Natural killer cell treated with Interleukin-12 subunit alpha and Interleukin-12 subunit beta and Interleukin-15 and Interleukin-18, amount 100 ng/mL, for 72 hours (primary cell): ENCODE measurements around the gene LAMTOR2. TPM values are rescaled to one million over a fixed set of nuclear protein-coding genes. Genes with fewer than 3 reads are reported as not detected.

Source experiments
- ATAC-seq, 2 donors: fragments of 150-1000 bp; cut with Tn5 transposase in 1 of 2; sonication (Bioruptor Pico), chemical (Tn5 transposase) in 1 of 2; 2 replicates each; pipeline ENCODE4 v1.10.0; 2021
- DNase-seq: peaks from one replicate; pipeline ENCODE4 v3.0.0; 2022; ENCODE audit warnings: low spot score
- H3K27ac Mint-ChIP-seq, 2 donors: 1 replicate in 1 of 2; 2 replicates in 1 of 2; pipeline ENCODE4 v1.8.0; 2022; ENCODE audit warnings: mixed read lengths in 2 of 2, mild to moderate bottlenecking in 1 of 2, moderate library complexity in 1 of 2
- H3K27me3 Mint-ChIP-seq, 2 donors: 1 replicate in 1 of 2; 2 replicates in 1 of 2; pipeline ENCODE4 v1.8.0; 2022; ENCODE audit warnings: mixed read lengths in 2 of 2
- H3K36me3 Mint-ChIP-seq: one replicate; pipeline ENCODE4 v1.8.0; 2022; ENCODE audit warnings: mixed read lengths
- H3K4me1 Mint-ChIP-seq, 2 donors: 1 replicate in 1 of 2; 2 replicates in 1 of 2; pipeline ENCODE4 v1.8.0; 2022; ENCODE audit warnings: low read depth in 2 of 2, mixed read lengths in 2 of 2, mild to moderate bottlenecking in 1 of 2
- H3K4me3 Mint-ChIP-seq: one replicate; pipeline ENCODE4 v1.8.0; 2022; ENCODE audit warnings: mixed read lengths
- H3K9me3 Mint-ChIP-seq: 2 replicates; pipeline ENCODE4 v1.8.0; 2022; ENCODE audit warnings: mixed read lengths
- total RNA-seq, 2 donors: library from RNA; stranded (reverse); gene quantifications; one replicate each; pipeline ENCODE4 v1.2.3, GENCODE V29; 2022

Gene LAMTOR2
- total RNA-seq, result 10 to 100 TPM; 34.0 to 35.6 TPM

DNA sequence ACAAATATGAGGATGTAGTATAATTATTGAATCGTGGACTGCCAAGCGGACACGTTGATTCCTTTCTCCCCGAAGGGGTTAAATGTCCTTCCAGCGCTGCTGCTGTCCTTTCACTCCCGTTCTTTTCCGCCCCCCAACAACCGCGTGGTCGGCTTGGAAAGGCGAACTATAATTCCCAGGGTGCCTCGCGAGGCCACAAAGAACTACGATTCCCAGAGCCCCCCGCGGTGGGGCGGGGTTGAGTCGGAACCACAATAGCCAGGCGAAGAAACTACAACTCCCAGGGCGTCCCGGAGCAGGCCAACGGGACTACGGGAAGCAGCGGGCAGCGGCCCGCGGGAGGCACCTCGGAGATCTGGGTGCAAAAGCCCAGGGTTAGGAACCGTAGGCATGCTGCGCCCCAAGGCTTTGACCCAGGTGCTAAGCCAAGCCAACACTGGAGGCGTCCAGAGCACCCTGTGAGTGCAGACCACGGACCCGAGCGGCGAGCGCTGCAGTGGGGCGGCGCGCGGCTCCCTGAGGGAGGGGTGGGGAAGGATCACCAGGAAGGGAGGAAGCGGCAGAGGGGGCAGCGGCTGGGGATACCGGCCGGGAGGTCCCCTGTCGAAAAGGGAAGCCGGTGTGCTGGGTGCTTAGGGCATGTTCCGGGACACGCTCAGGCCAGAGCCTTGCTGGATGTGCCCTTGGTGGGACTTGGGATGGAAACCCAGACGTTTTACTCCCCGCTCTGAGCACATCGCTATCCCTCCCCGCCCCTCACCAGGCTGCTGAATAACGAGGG, at the start of gene LAMTOR2:
Gene LAMTOR2 (plus strand): TSS at position 283 of the 781 bp plus-strand sequence. CDS start 108 bp downstream, at position 391.
- DNase-seq (peak; percentile 96), ATAC-seq (peak; percentile 87 to 91)
- Mint-ChIP-seq H3K36me3 (peaks cover 4% of the 10 kb centered on the region), H3K27me3 (no peaks in the 10 kb centered on the region), H3K9me3 (no peaks in the 10 kb centered on the region), H3K4me1 (peaks cover 22 to 30% of the 10 kb centered on the region in 2 donors), H3K4me3 (peak within 1 kb of the TSS; percentile 95), H3K27ac (peak within 1 kb of the TSS; percentile 84 to 85)

DNA sequence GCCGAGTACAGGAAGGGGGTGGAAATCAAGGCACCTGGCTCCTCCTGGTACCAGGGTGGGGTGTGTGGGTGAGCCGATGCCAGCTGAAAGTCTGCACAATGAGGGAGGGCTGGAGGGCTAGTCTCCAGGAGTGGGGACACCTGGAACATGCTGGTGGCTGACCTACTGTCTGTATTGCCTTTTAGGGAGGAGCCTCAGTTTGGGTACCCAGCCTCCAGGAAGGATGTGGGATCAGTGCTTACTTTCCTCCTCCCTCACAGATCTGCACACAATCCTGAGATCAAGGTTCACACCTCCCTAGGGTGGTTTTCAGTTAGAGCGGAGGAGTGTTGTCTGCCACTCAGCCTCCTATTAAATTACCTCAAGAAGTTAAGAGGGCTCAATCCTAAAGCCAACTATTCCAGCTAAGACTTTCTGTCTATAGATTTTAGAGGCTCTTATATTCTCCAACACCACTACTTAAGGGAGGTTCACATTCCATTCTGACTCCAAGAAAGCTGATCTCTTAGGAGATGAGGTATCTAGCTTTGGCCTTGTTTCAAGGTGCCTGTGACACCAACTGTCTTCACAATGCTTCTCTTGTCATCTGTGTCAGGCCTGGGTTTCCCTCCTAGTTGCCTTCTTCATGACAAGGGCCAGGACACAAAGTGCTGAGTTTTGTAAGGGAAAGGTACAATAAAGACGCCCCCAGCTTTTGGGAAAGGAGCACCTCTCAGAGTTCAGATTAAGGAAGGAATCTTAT, 49.6 kb upstream of the LAMTOR2 start:
- ATAC-seq (peak; percentile 77 to 84), DNase-seq (no peak)
- peak overlapping the region; percentile 47 for H3K4me3 Mint-ChIP-seq
- H3K27me3 Mint-ChIP-seq, result no peaks in the 10 kb centered on the region
- peaks cover 11 to 21% of the 10 kb centered on the region in 2 donors for H3K4me1 Mint-ChIP-seq
- H3K9me3 Mint-ChIP-seq, result no peaks in the 10 kb centered on the region
- peak overlapping the region; percentile 27 to 55 for H3K27ac Mint-ChIP-seq
- no peaks in the 10 kb centered on the region for H3K36me3 Mint-ChIP-seq

DNA sequence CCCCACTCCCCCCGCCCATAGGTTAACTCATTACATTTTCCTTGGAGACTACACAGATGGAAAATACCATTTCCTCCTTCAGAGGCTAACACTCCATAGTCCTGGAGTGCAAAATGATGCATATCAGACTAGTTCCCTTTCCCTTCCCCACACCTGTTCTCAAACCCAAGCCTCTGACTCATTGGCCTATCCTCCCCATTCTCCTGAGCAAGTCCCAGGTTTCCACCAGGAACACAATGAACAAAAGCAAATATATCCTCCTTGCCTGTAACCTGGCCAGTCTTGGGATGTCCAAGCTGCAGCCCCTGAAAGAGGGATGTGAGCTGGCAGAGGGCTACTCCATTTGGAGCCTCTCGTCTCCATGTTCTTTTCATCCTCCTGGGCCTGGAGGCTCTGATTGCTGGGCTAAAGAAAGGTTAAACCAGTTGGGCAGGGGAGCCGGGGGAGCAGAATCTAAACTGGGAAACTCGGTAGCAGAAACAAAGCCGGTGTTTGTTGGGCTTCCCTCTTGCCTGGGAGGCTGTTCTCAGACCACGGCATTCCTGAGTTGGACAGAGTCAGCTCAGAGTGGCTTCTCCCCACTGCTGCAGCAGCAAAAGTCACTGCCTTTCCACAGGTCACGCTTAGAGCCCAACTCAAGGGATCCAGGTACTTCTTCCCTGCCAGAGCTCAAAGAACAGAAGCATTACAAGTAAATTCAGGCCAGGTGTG, 47.8 kb upstream of the LAMTOR2 start:
- ATAC-seq (no peak), DNase-seq (no peak)
- no peaks in the 10 kb centered on the region for H3K9me3 Mint-ChIP-seq
- peaks cover 15% of the 10 kb centered on the region for H3K36me3 Mint-ChIP-seq
- H3K27ac Mint-ChIP-seq, result no peak overlapping the region
- H3K4me3 Mint-ChIP-seq, result no peak overlapping the region
- no peaks in the 10 kb centered on the region for H3K27me3 Mint-ChIP-seq
- H3K4me1 Mint-ChIP-seq, result peaks cover 18 to 30% of the 10 kb centered on the region in 2 donors

DNA sequence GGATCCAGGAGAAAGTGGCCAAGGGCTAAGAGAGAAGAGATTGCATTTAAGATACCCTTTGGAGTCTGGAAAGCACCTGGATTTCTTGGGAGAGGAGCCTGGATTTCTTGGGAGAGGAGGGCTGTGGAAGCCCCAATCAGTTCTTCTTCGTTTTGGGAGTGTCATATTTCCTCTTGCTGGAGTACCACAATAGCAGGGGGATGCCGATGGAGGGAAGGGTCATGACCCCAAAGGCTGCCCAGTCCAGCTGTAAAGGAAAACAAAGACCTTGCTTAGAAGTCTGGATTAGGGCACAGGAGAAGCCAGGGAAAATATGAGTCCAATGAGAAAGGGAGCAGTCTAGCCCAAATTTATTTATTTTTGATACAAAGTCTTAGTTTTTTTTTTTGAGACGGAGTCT, 45.2 kb upstream of the LAMTOR2 start:
- DNase-seq (no peak), ATAC-seq (no peak)
- peaks cover 25 to 27% of the 10 kb centered on the region in 2 donors for H3K4me1 Mint-ChIP-seq
- H3K27me3 Mint-ChIP-seq, result no peaks in the 10 kb centered on the region
- H3K4me3 Mint-ChIP-seq, result no peak overlapping the region
- H3K9me3 Mint-ChIP-seq, result no peaks in the 10 kb centered on the region
- no peak overlapping the region for H3K27ac Mint-ChIP-seq
- peaks cover 26% of the 10 kb centered on the region for H3K36me3 Mint-ChIP-seq

DNA sequence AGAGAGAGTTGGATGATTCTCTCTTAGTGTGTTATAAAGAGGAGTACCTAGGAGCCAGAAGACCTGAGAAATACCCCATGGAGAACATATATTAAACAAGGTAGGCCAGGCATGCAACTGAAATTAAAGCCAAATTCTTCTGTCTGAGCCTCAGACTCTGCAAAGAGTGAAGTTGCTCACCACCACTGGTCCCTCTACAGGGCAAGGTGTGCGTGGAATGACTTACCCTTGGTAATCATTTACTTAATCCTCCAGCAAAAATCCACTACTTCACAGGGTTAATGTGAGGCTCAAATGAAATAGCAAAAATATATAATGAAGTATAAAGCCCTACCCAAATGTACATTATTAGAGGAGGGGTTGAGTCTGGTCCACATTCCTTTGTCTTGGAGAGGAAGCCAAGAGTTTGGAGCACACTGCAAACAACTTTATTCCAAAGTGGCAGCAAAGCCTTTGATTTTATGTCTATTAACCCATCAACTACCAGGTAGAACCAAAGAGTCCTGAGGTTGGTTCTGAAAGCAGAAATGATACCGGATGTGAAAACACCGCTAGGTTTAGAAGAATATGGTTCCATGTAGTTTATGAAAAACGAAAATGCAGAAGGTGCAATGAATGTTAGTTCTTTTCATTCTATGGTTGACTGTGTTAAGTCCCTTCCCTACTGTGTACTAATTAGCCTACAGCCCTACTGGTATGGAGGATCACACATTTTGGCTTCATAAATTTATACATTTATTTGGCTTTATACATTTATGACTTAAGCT, 42.3 kb upstream of the LAMTOR2 start:
- Mint-ChIP-seq H3K4me3 (no peak overlapping the region), H3K27me3 (no peaks in the 10 kb centered on the region), H3K4me1 (peaks cover 14 to 22% of the 10 kb centered on the region in 2 donors), H3K9me3 (no peaks in the 10 kb centered on the region), H3K27ac (no peak overlapping the region), H3K36me3 (peaks cover 31% of the 10 kb centered on the region)
- no peak for ATAC-seq
- DNase-seq, result no peak

DNA sequence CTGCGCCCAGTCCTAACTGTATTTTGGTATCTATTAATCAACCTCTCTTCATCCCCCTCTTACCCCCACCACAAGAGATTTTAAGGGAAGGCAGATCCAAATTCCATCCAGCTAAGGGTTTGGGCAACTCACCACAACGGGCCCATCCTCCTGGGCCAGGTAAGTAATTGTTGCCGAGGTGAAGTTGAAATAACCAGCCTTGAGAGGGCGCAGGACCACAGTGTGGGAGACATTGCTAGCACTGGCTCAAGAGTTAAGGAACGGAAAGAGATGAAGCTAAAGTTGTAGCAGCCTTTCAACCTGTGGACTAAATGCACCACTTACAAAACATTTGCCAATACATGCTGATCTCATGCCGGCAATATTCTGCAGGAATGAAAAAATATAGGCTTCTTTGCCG, 39.8 kb upstream of the LAMTOR2 start:
- H3K27me3 Mint-ChIP-seq, result no peaks in the 10 kb centered on the region
- DNase-seq (no peak), ATAC-seq (no peak)
- no peak overlapping the region for H3K4me3 Mint-ChIP-seq
- H3K36me3 Mint-ChIP-seq, result peaks cover 48% of the 10 kb centered on the region
- H3K4me1 Mint-ChIP-seq, result peaks cover 30 to 35% of the 10 kb centered on the region in 2 donors
- no peak overlapping the region for H3K27ac Mint-ChIP-seq
- H3K9me3 Mint-ChIP-seq, result no peaks in the 10 kb centered on the region

DNA sequence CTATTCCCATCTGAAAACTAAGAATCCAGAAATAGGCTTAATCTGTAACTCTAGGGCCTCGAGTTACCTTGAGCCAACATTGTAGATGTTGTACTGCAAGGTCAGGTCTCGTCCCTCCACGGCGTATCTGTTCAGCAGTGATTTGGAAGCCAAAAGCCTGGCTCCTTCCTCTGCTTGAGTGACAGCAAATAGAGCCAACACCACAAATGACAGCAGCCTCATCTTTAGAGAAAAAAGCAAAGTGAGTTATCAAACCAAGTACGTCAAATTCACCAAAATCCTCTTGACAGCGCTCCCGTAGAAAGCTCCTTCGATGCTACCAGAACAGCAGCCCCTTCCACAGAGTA, 34.7 kb upstream of the LAMTOR2 start:
- Mint-ChIP-seq H3K27ac (peak overlapping the region; percentile 76 to 80), H3K27me3 (peaks cover under 1 to 3% of the 10 kb centered on the region in 2 donors), H3K9me3 (no peaks in the 10 kb centered on the region), H3K4me1 (peaks cover 24 to 29% of the 10 kb centered on the region in 2 donors), H3K4me3 (peak overlapping the region; percentile 93), H3K36me3 (peaks cover 24% of the 10 kb centered on the region)
- ATAC-seq (no peak), DNase-seq (no peak)

DNA sequence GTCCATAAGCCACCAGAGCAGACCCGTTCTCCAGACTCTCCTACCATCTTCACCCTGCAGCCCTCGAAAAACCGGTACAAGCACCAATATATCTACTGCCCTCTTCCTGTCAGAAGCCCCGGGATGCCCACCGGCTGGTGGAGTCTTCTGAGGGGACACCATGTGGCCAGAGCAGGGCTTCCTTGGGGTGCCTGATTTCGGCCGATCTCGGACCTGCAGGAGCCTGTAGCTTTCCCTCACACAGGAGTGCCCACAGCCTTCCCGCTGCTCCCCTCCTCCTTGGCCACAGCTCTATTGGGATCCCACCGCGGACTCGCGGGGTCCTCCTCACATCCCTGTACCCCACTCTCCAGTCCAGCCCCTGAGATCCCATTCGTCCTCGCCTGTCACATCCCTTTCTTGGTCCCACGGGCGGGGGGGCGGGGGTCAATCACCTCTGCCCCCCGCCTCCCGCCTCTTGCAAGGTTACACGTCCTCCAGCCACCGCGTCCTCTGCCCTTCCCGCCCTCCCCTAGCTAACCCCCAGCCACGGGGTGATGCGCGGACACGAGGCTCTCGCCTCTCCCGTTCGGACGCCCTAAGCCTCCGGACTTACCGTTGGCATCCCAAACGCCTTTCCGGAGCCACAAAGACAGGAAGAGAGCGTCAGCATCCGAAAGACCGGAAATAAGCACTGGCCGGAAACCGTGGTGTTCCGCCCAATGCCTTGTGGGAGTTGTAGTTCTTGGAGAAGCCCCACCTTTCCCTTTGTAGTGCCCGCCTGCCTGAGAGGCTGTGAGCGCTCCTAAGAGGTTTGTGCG, 34.1 kb upstream of the LAMTOR2 start, which contains the start of gene SSR2:
Gene SSR2 (minus strand): TSS at position 659 of the 800 bp plus-strand sequence. CDS start 784 bp downstream, outside the sequence.
- peak within 1 kb of the TSS; percentile 93 for H3K4me3 Mint-ChIP-seq
- H3K27me3 Mint-ChIP-seq, result peaks cover 6 to 7% of the 10 kb centered on the region in 2 donors
- peaks cover 23% of the 10 kb centered on the region for H3K36me3 Mint-ChIP-seq
- H3K4me1 Mint-ChIP-seq, result peaks cover 27 to 29% of the 10 kb centered on the region in 2 donors
- H3K27ac Mint-ChIP-seq, result peak within 1 kb of the TSS; percentile 76 to 80
- ATAC-seq (peak; percentile 99 to 100), DNase-seq (peak; percentile 92)
- H3K9me3 Mint-ChIP-seq, result no peaks in the 10 kb centered on the region

DNA sequence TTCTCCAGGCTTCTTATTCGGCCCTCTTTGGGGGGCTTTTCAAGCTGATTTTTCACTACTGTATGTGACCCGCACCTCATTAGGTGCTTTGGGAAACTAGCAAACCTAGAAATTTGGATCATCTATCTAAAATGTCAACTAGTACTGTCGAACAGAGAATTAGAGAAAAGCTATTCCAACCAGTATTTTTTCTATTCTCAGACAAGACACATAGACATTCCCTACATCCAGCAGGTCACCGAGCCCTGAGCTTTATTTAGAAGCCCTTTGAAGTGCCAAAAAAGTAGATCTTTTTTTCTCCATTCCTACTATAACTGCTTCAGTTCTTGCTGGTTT, 33.5 kb upstream of the LAMTOR2 start:
- ATAC-seq, result no peak
- Mint-ChIP-seq H3K9me3 (no peaks in the 10 kb centered on the region), H3K27me3 (peaks cover 6 to 7% of the 10 kb centered on the region in 2 donors), H3K27ac (peak overlapping the region; percentile 76 to 80), H3K4me3 (peak overlapping the region; percentile 93), H3K36me3 (peaks cover 23% of the 10 kb centered on the region), H3K4me1 (peaks cover 29 to 30% of the 10 kb centered on the region in 2 donors)
- no peak for DNase-seq

DNA sequence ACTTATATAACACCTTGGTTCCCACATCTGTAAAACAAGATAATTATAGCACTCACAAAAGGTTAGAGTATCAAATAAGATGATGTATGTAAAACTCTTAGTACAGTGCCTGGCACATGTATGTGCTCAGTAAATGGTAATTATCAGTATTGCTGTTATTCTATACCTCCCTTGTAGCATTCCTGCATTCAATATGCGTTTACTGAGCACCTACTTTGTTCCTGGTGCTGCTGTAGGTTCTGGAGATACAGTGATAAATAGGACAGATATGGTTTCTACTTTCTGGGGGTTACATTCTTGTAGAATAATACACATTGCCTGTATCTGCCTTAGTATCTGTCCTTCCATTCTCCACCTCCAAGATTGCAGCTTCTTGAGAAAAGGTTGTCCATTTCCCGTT, 32.6 kb upstream of the LAMTOR2 start:
- Mint-ChIP-seq H3K9me3 (no peaks in the 10 kb centered on the region), H3K27me3 (peaks cover 6 to 7% of the 10 kb centered on the region in 2 donors), H3K4me3 (peak overlapping the region; percentile 29), H3K36me3 (peaks cover 23% of the 10 kb centered on the region), H3K4me1 (peaks cover 26 to 29% of the 10 kb centered on the region in 2 donors), H3K27ac (peak overlapping the region in 1 of 2 donors; percentile 16)
- no peak for ATAC-seq
- no peak for DNase-seq

DNA sequence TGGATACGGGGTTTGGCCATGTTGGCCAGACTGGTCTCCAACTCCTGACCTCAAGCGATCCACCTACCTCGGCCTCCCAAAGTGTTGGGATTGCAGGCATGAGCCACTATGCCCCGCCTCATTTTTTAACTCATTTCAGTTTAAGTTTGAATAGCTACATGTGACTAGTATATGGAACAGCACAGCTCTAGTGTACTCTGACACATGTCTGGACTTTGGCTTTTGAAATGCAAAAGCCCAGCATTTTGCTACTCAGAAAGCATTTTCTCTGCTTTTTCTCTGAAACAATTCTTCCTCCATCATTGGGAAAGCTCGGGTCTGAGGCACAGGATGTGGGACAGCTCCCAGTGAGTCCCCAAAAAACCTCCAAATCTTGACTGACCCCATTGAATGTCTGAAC, 29.8 kb upstream of the LAMTOR2 start:
- peaks cover 12 to 13% of the 10 kb centered on the region in 2 donors for H3K4me1 Mint-ChIP-seq
- ATAC-seq (no peak), DNase-seq (no peak)
- H3K27ac Mint-ChIP-seq, result no peak overlapping the region
- no peak overlapping the region for H3K4me3 Mint-ChIP-seq
- H3K36me3 Mint-ChIP-seq, result peaks cover 6% of the 10 kb centered on the region
- no peaks in the 10 kb centered on the region for H3K9me3 Mint-ChIP-seq
- H3K27me3 Mint-ChIP-seq, result peaks cover 6 to 7% of the 10 kb centered on the region in 2 donors

DNA sequence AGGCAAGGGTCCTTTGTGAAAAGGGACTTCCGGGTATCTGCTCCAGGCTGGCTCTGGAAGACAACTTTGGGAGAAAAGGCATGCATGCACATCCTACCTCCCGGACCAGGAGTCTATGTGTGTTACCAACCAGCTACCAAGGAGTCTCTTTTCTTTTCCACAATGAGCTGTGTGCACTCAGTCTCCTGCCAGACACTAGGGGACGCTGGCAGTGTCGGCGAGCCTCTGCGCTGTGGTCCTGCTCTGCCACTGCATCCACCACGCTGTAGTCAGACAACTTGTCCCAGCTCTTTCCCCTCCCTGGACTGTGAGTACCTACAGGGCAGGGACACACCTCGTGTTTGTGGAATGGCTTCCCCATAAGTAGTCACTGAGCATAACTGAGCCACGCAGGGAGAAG, 28.7 kb upstream of the LAMTOR2 start:
- no peak for DNase-seq
- no peak overlapping the region for H3K4me3 Mint-ChIP-seq
- H3K36me3 Mint-ChIP-seq, result no peaks in the 10 kb centered on the region
- no peak overlapping the region for H3K27ac Mint-ChIP-seq
- peak; percentile 61 to 74 for ATAC-seq
- peaks cover 6 to 7% of the 10 kb centered on the region in 2 donors for H3K27me3 Mint-ChIP-seq
- no peaks in the 10 kb centered on the region for H3K9me3 Mint-ChIP-seq
- H3K4me1 Mint-ChIP-seq, result peaks cover 6% of the 10 kb centered on the region in 2 donors
